NCI-H2227 (cell line): Measurements from ENCODE around the gene UBXN7.
"Not testable (repeated sequence)": the region's sequence is repeated elsewhere in the genome, so short reads cannot be mapped to it uniquely, and the experiment has no call there.

ENCODE experiments used
- DNase-seq: peaks from one replicate; lab custom pipeline; 2025; ENCODE audit not compliant: unreplicated experiment; lab: John Stamatoyannopoulos, UW

Gene UBXN7

GRCh38 chr3:196418601-196419000 lies 13.6 kb downstream of the UBXN7 start:
- no peak for DNase-seq

DNA sequence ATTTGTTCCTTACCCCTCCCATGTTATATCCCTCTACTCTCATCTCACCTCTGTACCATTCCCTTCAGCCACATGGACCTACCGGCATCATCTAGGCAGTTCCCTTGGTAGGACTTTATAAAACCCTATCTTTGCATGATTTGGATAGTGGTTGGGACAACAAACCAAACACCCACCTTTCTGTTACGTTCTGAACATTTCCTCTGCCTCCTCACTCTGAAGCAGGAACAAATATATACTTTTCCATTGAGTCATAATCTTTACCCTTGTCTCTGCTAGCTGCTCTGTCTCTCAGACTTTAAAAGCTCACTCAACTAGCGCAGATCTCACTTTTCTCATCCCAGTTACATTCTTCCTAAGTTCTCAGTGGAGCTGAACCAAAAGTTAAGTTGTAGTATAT lies 17.8 kb downstream of the UBXN7 start:
- DNase-seq: no peak

GRCh38 chr3:196412704-196413103 lies 19.5 kb downstream of the UBXN7 start:
- DNase-seq: no peak

- no peak for DNase-seq
These were observed 22.8 kb downstream of the UBXN7 start for GRCh38 chr3:196409409-196409808.

GRCh38 chr3:196408565-196409300 lies 23.5 kb downstream of the UBXN7 start:
- no peak for DNase-seq

GRCh38 chr3:196406811-196407470 lies 25.3 kb downstream of the UBXN7 start:
- no peak for DNase-seq

DNA sequence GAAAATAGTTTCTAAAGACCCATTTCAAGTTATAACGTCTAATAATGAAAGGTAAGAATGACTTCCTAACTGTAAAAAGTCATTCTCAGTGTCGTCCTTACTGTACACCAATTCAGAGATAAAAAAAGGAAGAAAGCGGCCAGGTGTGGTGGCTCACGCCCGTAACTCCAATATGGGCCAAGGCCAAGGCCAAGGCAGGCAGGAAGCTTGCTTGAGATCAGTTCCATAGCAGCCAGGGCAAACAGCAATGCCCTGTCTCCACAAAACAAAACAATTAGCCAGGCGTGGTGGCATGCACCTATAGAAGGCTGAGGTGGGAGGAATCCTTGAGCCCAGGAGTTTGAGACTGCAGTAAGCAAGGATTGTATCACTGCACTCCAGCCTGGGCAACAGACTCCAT lies 31.9 kb downstream of the UBXN7 start:
- DNase-seq: no peak

GRCh38 chr3:196399485-196399945 lies 32.7 kb downstream of the UBXN7 start:
- no peak for DNase-seq

DNA sequence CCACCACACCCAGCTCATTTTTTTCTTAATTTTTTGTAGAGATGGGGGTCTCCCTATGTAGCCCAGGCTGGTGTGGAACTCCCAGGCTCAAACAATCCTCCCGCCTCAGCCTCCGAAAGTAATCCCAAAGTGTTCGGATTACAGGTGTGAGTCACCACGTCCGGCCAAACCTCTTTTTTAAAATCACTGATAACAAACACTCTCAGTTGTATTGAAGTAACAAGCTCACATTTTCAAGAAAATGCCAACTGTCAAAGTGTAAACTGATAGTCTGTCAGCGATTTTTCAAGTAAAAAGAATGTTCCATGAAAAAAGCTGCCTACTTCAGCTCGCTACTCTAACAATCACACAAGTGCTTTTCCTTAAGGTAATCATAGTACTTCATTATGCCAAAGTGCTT lies 33.4 kb downstream of the UBXN7 start:
- DNase-seq: no peak

- DNase-seq: no peak
These were observed 34.3 kb downstream of the UBXN7 start for GRCh38 chr3:196397941-196398340.

GRCh38 chr3:196390116-196390515 lies 42.1 kb downstream of the UBXN7 start:
- no peak for DNase-seq

DNA sequence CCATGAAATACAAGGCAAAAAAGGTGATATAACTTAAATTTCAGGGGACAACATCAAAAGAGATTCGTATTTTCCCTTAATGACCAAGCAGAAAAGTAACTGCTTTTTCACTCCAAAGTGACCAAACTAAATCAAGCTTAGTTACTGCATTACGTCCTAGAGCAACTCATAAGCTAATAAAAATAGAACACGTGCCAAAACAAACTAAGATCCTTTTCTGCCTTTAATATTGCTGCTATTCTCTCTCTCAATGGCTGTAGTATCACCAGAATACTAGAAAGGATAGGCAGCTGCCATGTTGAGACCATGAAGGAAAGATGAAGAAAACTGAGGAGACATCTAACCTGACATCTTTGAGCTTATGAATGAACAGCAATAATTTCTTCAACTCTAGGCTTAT lies 43.3 kb downstream of the UBXN7 start:
- no peak for DNase-seq

DNA sequence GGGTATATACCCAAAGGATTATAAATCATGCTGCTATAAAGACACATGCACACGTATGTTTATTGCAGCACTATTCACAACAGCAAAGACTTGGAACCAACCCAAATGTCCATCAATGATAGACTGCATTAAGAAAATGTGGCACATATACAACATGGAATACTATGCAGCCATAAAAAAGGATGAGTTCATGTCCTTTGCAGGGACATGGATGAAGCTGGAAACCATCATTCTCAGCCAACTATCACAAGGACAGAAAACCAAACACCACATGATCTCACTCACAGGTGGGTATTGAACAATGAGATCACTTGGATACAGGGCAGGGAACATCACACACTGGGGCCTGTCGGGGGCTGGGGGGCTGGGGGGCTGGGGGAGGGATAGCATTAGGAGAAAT lies 44.3 kb downstream of the UBXN7 start:
- not testable (repeated sequence) for DNase-seq

GRCh38 chr3:196386797-196387196 lies 45.4 kb downstream of the UBXN7 start:
- not testable (repeated sequence) for DNase-seq

DNA sequence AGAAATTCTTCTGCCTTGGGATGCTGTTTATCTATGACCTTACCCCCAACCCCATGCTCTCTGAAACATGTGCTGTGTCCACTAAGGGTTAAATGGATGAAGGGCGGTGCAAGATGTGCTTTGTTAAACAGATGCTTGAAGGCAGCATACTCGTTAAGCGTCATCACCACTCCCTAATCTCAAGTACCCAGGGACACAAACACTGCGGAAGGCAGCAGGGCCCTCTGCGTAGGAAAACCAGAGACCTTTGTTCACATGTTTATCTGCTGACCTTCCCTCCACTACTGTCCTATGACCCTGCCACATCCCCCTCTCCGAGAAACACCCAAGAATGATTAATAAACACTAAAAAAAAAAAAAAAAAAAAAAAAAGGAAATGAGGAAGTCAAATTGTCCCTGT lies 46.2 kb downstream of the UBXN7 start:
- DNase-seq: not testable (repeated sequence)

GRCh38 chr3:196385446-196385845 lies 46.8 kb downstream of the UBXN7 start:
- not testable (repeated sequence) for DNase-seq

GRCh38 chr3:196378146-196378841 lies 53.9 kb downstream of the UBXN7 start:
- no peak for DNase-seq

- DNase-seq: no peak
These were observed 54.9 kb downstream of the UBXN7 start for GRCh38 chr3:196377321-196377720.

DNA sequence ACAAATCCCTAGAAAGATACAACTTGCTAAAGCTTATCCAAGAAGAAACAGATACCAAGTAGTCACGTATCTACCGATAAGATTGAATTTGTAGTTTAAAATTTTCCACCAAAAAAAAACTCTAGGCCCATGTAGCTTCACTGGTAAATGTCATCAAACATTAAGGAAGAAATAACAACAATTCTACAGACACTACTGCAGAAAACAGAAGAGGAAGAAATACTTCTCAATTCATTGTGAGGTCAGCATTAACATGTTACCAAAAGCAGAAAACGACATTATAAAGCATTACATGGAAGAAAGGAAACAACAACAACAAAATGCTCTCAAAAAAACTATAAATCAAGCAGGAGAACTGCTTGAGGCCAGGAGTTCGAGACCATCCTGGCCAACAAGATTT lies 66.5 kb downstream of the UBXN7 start:
- DNase-seq: no peak

- no peak for DNase-seq
These were observed 71.6 kb downstream of the UBXN7 start for GRCh38 chr3:196360586-196360985.

DNA sequence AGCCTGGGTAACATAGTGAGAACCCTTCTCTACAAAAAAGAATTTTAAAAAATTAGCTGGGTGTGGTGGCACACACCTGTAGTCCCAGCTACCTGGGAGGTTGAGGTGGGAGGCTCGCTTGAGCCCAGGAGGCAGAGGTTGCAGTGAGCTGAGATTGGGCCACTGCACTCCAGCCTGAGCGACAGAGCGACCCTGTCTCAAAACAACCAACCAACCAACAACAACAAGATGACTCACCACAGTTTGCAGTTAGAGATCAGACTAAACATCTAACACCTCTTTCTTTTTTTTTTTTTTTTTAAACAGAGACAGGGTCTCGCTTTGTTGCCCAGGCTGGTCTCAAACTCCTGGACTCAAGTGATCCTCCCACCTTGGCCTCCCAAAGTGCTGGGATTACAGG lies 73.7 kb downstream of the UBXN7 start:
- not testable (repeated sequence) for DNase-seq

DNA sequence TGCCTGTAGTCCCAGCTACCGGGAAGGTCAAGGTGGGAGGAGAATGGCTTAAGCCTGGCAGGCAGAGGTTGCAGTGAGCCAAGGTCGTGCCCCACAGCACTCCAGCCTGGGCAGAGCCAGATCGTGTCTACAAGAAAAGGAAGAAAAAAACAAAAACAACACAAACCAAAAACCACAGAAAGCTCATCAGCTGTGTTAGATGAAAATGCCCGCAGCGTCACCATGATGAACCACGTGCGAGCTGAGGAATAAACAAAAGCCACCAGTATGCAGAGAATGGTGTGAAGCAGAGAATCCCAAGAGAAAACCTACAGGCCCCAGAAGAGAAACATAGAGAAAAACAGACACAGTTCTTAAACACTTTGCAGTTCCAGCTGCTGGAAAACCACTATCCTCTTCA lies 74.3 kb downstream of the UBXN7 start:
- no peak for DNase-seq
